VCaP (cell line): ENCODE results near the gene RAD52.

ENCODE experiments used
- H3K27ac ChIP-seq: fragments of 450-650 bp; 2 replicates; pipeline ENCODE4 v1.5.1; 2017
- CTCF ChIP-seq: fragments of 450-650 bp; conservative IDR thresholded peaks from 2 replicates; pipeline ENCODE4 v1.5.1; 2017; ENCODE audit warnings: mild to moderate bottlenecking, moderate library complexity

Gene RAD52

GRCh38 chr12:906062-906585, 43.4 kb downstream of the RAD52 start:
- no peak for TF ChIP-seq CTCF
- H3K27ac ChIP-seq, result no peak overlapping the region

GRCh38 chr12:905261-906031, 44.0 kb downstream of the RAD52 start:
- no peak overlapping the region for H3K27ac ChIP-seq
- TF ChIP-seq CTCF, result no peak

- no peak overlapping the region for H3K27ac ChIP-seq
- no peak for TF ChIP-seq CTCF
Observed at GRCh38 chr12:904010-904414, 45.5 kb downstream of the RAD52 start.

GRCh38 chr12:903055-903454, 46.4 kb downstream of the RAD52 start:
- TF ChIP-seq CTCF, result no peak
- H3K27ac ChIP-seq, result no peak overlapping the region

- no peak for TF ChIP-seq CTCF
- H3K27ac ChIP-seq, result no peak overlapping the region
Observed at GRCh38 chr12:902581-902980, 46.9 kb downstream of the RAD52 start.

- TF ChIP-seq CTCF, result no peak
- no peak overlapping the region for H3K27ac ChIP-seq
Observed at GRCh38 chr12:897386-897785, 52.1 kb downstream of the RAD52 start.

GRCh38 chr12:896031-896430, 53.5 kb downstream of the RAD52 start:
- no peak for TF ChIP-seq CTCF
- no peak overlapping the region for H3K27ac ChIP-seq
